HFFc6 (cell line): Measurements from ENCODE around the gene LASP1. TPM values are rescaled to one million over a fixed set of nuclear protein-coding genes. Genes with fewer than 3 reads are reported as not detected.

Experiments
- DNase-seq: peaks from one replicate; pipeline ENCODE4 v3.0.0-alpha.2; 2018
- H3K27ac Mint-ChIP-seq: 2 replicates; pipeline ENCODE4 v1.8.0; 2020; ENCODE audit warnings: mild to moderate bottlenecking, mixed read lengths
- H3K27me3 Mint-ChIP-seq: 2 replicates; pipeline ENCODE4 v1.8.0; 2021; ENCODE audit warnings: mild to moderate bottlenecking, moderate library complexity, mixed read lengths; ENCODE audit not compliant: insufficient read depth
- H3K36me3 Mint-ChIP-seq: 2 replicates; pipeline ENCODE4 v1.8.0; 2021; ENCODE audit warnings: low read depth, mixed read lengths
- H3K4me1 Mint-ChIP-seq: 2 replicates; pipeline ENCODE4 v1.8.0; 2020; ENCODE audit warnings: low read depth, mixed read lengths
- H3K4me3 Mint-ChIP-seq: 2 replicates; pipeline ENCODE4 v1.8.0; 2020; ENCODE audit warnings: mild to moderate bottlenecking, moderate library complexity, mixed read lengths
- H3K9me3 Mint-ChIP-seq: 2 replicates; pipeline ENCODE4 v1.8.0; 2020; ENCODE audit warnings: mild to moderate bottlenecking, mixed read lengths
- total RNA-seq, 6 experiments: library from RNA; stranded (reverse); fragmentation: NEBNext Ultra II Directional; extraction: Animal tissue kit (Norgen Biotek cat#: 25700); gene quantifications; 2 replicates in 1 of 6; 3 replicates in 5 of 6; pipeline ENCODE4 v1.2.3, GENCODE V29; 2021
- TF ChIP-seq, protein P1 (sequence below): fragments of 200-600 bp; sonication (generic); IDR thresholded peaks from 2 replicates; pipeline ENCODE4 v1.5.0; 2021; ENCODE audit warnings: antibody characterized with exemption, mild to moderate bottlenecking

Gene LASP1
- total RNA-seq, 6 experiments from 2014 or later = 428 to 517 (median 484) TPM

GRCh38 chr17:38857271-38857670, 12.6 kb upstream of the LASP1 start:
- H3K9me3 Mint-ChIP-seq = peaks cover 5% of the 10 kb centered on the region; the same call in 1 of the 2 replicates
- H3K27ac Mint-ChIP-seq = no peak overlapping the region
- peaks cover 8% of the 10 kb centered on the region for H3K27me3 Mint-ChIP-seq
- peaks cover 17% of the 10 kb centered on the region for H3K36me3 Mint-ChIP-seq
- peaks cover 26% of the 10 kb centered on the region for H3K4me1 Mint-ChIP-seq
- no peak for DNase-seq
- no peak overlapping the region for H3K4me3 Mint-ChIP-seq
- TF ChIP-seq, protein P1, sequence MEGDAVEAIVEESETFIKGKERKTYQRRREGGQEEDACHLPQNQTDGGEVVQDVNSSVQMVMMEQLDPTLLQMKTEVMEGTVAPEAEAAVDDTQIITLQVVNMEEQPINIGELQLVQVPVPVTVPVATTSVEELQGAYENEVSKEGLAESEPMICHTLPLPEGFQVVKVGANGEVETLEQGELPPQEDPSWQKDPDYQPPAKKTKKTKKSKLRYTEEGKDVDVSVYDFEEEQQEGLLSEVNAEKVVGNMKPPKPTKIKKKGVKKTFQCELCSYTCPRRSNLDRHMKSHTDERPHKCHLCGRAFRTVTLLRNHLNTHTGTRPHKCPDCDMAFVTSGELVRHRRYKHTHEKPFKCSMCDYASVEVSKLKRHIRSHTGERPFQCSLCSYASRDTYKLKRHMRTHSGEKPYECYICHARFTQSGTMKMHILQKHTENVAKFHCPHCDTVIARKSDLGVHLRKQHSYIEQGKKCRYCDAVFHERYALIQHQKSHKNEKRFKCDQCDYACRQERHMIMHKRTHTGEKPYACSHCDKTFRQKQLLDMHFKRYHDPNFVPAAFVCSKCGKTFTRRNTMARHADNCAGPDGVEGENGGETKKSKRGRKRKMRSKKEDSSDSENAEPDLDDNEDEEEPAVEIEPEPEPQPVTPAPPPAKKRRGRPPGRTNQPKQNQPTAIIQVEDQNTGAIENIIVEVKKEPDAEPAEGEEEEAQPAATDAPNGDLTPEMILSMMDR = no peak

DNA sequence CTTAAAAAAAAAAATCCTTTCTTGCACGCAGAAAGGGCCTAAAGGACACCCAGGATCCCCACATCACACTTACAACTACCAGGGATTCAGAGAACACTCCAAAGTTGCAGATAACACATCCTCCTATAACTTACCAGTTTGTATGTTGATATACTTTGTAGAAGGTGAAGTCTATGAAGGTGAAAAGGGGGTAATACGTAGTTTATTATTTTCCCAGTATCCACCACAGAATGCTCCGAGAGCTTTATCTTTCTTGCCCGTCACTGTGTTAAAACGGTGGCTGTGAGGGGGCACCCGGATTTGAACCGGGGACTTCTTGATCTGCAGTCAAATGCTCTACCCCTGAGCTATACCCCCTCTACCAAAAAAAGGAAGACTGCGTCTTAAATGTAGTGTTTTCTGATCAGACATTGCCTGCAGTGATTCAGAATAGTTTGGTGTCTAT, 8.4 kb upstream of the LASP1 start:
- TF ChIP-seq, protein P1 = no peak
- DNase-seq = no peak
- no peak overlapping the region for H3K27ac Mint-ChIP-seq

DNA sequence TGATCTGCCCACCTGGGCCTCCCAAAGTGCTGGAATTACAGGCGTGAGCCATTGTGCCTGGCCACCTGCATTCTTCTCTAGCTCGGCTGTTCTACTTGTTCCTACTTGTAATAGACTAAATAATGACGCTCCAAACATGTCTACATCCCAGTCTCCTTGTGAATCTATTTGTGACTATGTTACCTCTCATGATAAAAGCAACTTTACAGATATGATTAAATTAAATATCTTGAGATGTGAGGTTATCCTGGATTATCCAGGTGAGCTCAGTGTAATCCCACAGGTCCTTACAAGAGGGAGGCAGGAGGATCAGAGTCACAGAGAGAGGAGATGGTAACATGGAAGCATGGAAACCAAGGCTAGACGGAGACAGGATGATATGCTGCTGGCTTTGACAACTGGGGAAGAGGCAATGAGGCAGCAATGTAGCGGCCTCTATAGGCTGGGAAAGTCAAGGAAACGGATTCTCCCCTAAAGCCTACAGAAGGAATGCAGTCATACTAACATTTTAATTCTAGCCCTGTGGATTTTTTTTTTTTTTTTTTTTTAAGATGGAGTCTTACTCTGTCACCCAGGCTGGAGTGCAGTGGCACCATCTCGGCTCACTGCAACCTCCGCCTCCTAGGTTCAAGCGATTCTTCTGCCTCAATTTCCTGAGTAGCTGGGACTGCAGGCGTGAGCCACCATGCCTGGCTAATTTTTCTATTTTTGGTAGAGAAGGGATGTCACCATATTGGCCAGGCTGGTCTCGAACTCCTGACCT, 5.0 kb upstream of the LASP1 start:
- H3K4me3 Mint-ChIP-seq = no peak overlapping the region; the same call in 1 of the 2 replicates
- H3K27me3 Mint-ChIP-seq = peaks cover 14% of the 10 kb centered on the region
- no peaks in the 10 kb centered on the region for H3K9me3 Mint-ChIP-seq
- no peaks in the 10 kb centered on the region for H3K36me3 Mint-ChIP-seq
- TF ChIP-seq, protein P1 = peak; percentile 47; the same call in 1 of the 2 replicates
- peak overlapping the region; percentile 54 for H3K27ac Mint-ChIP-seq
- H3K4me1 Mint-ChIP-seq = peaks cover 42% of the 10 kb centered on the region
- DNase-seq = no peak

More for the DNA sequence above, 8.4 kb upstream of the LASP1 start:
- Mint-ChIP-seq H3K9me3 (no peaks in the 10 kb centered on the region), H3K4me3 (no peak overlapping the region), H3K4me1 (peaks cover 25% of the 10 kb centered on the region), H3K27me3 (no peaks in the 10 kb centered on the region; the same call in 1 of the 2 replicates), H3K36me3 (no peaks in the 10 kb centered on the region)

- H3K4me3 Mint-ChIP-seq = peak overlapping the region; percentile 96
- TF ChIP-seq, protein P1 = peak; percentile 63
- peak; percentile 77 for DNase-seq
- peaks cover 14% of the 10 kb centered on the region for H3K27me3 Mint-ChIP-seq
- H3K9me3 Mint-ChIP-seq = no peaks in the 10 kb centered on the region
- peaks cover 18% of the 10 kb centered on the region for H3K36me3 Mint-ChIP-seq
- peaks cover 53% of the 10 kb centered on the region for H3K4me1 Mint-ChIP-seq
- peak overlapping the region; percentile 80 for H3K27ac Mint-ChIP-seq
These were observed 2.5 kb upstream of the LASP1 start for GRCh38 chr17:38867179-38867967.

- Mint-ChIP-seq H3K27ac (peak overlapping the region; percentile 80), H3K4me1 (peaks cover 54% of the 10 kb centered on the region), H3K4me3 (peak overlapping the region; percentile 96), H3K9me3 (no peaks in the 10 kb centered on the region), H3K27me3 (peaks cover 14% of the 10 kb centered on the region), H3K36me3 (peaks cover 20% of the 10 kb centered on the region)
- TF ChIP-seq, protein P1 = no peak
- DNase-seq = peak; percentile 75
These were observed 1.7 kb upstream of the LASP1 start for GRCh38 chr17:38867968-38868816.
